Ectodermal cell (in vitro differentiated cells): ENCODE results near the gene KHK.
"Not testable (repeated sequence)": the region's sequence is repeated elsewhere in the genome, so short reads cannot be mapped to it uniquely, and the experiment has no call there.

Experiments used
- H3K27ac ChIP-seq: 2 replicates; pipeline ENCODE4 v1.7.0; 2013; ENCODE audit warnings: mild to moderate bottlenecking, low read depth, low read length; ENCODE audit not compliant: insufficient read depth, poor library complexity, severe bottlenecking
- H3K27me3 ChIP-seq: 2 replicates; pipeline ENCODE4 v1.7.0; 2013; ENCODE audit warnings: mild to moderate bottlenecking, low read length; ENCODE audit not compliant: insufficient read depth, control insufficient read depth, poor library complexity, severe bottlenecking
- H3K36me3 ChIP-seq: one replicate; pipeline ENCODE4 v1.7.0; 2013; ENCODE audit warnings: low read length; ENCODE audit not compliant: control insufficient read depth, insufficient read depth
- H3K4me1 ChIP-seq: one replicate; pipeline ENCODE4 v1.7.0; 2013; ENCODE audit warnings: low read length; ENCODE audit not compliant: control insufficient read depth, insufficient read depth
- H3K4me3 ChIP-seq: 2 replicates; pipeline ENCODE4 v1.7.0; 2013; ENCODE audit warnings: low read depth, low read length, control low read depth; ENCODE audit not compliant: insufficient read depth
- H3K9me3 ChIP-seq: 2 replicates; pipeline ENCODE4 v1.7.0; 2013; ENCODE audit warnings: mild to moderate bottlenecking, low read length, moderate library complexity; ENCODE audit not compliant: control insufficient read depth
- WGBS, 2 experiments: methylation state at CpG; one replicate each; pipeline ENCODE4 v1.1.7; 2013; ENCODE audit warnings: missing lambda C conversion rate in 2 of 2; 5-methylcytosine and 5-hydroxymethylcytosine counted together

KHK gene

GRCh38 chr2:27115519-27115918, 28.9 kb downstream of the KHK start:
- WGBS, 2 experiments, result 80 to 87% methylated on average over 2 of the region's 2 CpGs
- Histone ChIP-seq H3K36me3 (no peaks in the 10 kb centered on the region), H3K27me3 (peaks cover 37% of the 10 kb centered on the region), H3K27ac (no peak overlapping the region), H3K4me1 (peaks cover 7% of the 10 kb centered on the region), H3K4me3 (no peak overlapping the region), H3K9me3 (no peaks in the 10 kb centered on the region)

- Histone ChIP-seq H3K27me3 (peaks cover 63% of the 10 kb centered on the region), H3K27ac (no peak overlapping the region), H3K4me3 (peak overlapping the region; percentile 34), H3K36me3 (no peaks in the 10 kb centered on the region), H3K9me3 (no peaks in the 10 kb centered on the region), H3K4me1 (peaks cover 10% of the 10 kb centered on the region)
- 18 to 22% methylated on average over 14 of the region's 14 CpGs for WGBS, 2 experiments
Observed at GRCh38 chr2:27117995-27118524, 31.5 kb downstream of the KHK start.

GRCh38 chr2:27118525-27119329, 32.2 kb downstream of the KHK start, which contains the start of gene CGREF1:
Gene CGREF1 (minus strand): TSS chr2:27119128. CDS start chr2:27104366, 14,762 bp downstream.
- Histone ChIP-seq H3K36me3 (no peaks in the 10 kb centered on the region), H3K27me3 (peaks cover 68% of the 10 kb centered on the region), H3K9me3 (no peaks in the 10 kb centered on the region), H3K4me3 (peak within 1 kb of the TSS; percentile 34), H3K27ac (no peak within 1 kb of the TSS), H3K4me1 (peaks cover 12% of the 10 kb centered on the region)
- WGBS, 2 experiments, result 9 to 10% methylated on average over 84 of the region's 84 CpGs

GRCh38 chr2:27119330-27119670, 32.7 kb downstream of the KHK start:
- not testable (repeated sequence) for H3K9me3 ChIP-seq, H3K36me3 ChIP-seq, H3K27ac ChIP-seq
- Histone ChIP-seq H3K4me1 (peaks cover 15% of the 10 kb centered on the region), H3K4me3 (peak overlapping the region; percentile 34), H3K27me3 (peaks cover 73% of the 10 kb centered on the region)
- 83 to 88% methylated on average over 8 of the region's 8 CpGs for WGBS, 2 experiments

GRCh38 chr2:27121906-27122305, 35.3 kb downstream of the KHK start:
- Histone ChIP-seq H3K27ac (no peak overlapping the region), H3K27me3 (peaks cover 78% of the 10 kb centered on the region), H3K4me1 (peaks cover 15% of the 10 kb centered on the region), H3K36me3 (no peaks in the 10 kb centered on the region), H3K9me3 (no peaks in the 10 kb centered on the region), H3K4me3 (no peak overlapping the region)
- WGBS, 2 experiments, result 72 to 76% methylated on average over 2 of the region's 2 CpGs

GRCh38 chr2:27122791-27123190, 36.2 kb downstream of the KHK start:
- H3K27ac ChIP-seq, result no peak overlapping the region
- H3K27me3 ChIP-seq, result peaks cover 69% of the 10 kb centered on the region
- peaks cover 14% of the 10 kb centered on the region for H3K4me1 ChIP-seq
- no peaks in the 10 kb centered on the region for H3K9me3 ChIP-seq
- no peaks in the 10 kb centered on the region for H3K36me3 ChIP-seq
- H3K4me3 ChIP-seq, result no peak overlapping the region
- 88 to 90% methylated on average over 7 of the region's 7 CpGs for WGBS, 2 experiments

GRCh38 chr2:27123302-27124150, 37.0 kb downstream of the KHK start, which contains the start of gene ABHD1:
Gene ABHD1 (plus strand): TSS chr2:27123815. CDS start chr2:27123949, 134 bp downstream.
- Histone ChIP-seq H3K4me3 (peak within 1 kb of the TSS; percentile 29), H3K4me1 (peaks cover 8% of the 10 kb centered on the region), H3K27me3 (peaks cover 62% of the 10 kb centered on the region), H3K27ac (no peak within 1 kb of the TSS), H3K9me3 (no peaks in the 10 kb centered on the region), H3K36me3 (no peaks in the 10 kb centered on the region)
- WGBS, 2 experiments, result 11 to 12% methylated on average over 47 of the region's 47 CpGs

- Histone ChIP-seq H3K4me1 (peaks cover 8% of the 10 kb centered on the region), H3K4me3 (no peak overlapping the region), H3K36me3 (no peaks in the 10 kb centered on the region), H3K27me3 (peaks cover 46% of the 10 kb centered on the region), H3K27ac (no peak overlapping the region), H3K9me3 (no peaks in the 10 kb centered on the region)
- WGBS, 2 experiments, result 86 to 90% methylated on average over 3 of the region's 3 CpGs
Observed at GRCh38 chr2:27125104-27125503, 38.5 kb downstream of the KHK start.

GRCh38 chr2:27126252-27126710, 39.7 kb downstream of the KHK start:
- H3K4me3 ChIP-seq, result no peak overlapping the region
- no peaks in the 10 kb centered on the region for H3K36me3 ChIP-seq
- H3K27ac ChIP-seq, result no peak overlapping the region
- H3K27me3 ChIP-seq, result peaks cover 34% of the 10 kb centered on the region
- no peaks in the 10 kb centered on the region for H3K9me3 ChIP-seq
- peaks cover 8% of the 10 kb centered on the region for H3K4me1 ChIP-seq
- 68 to 69% methylated on average over 5 of the region's 5 CpGs for WGBS, 2 experiments
